Activated CD8-positive, alpha-beta memory T cell treated with anti-CD3 and anti-CD28 coated beads, Interleukin-2, amount 10 ng/mL, durations not matched to agents 7 days and 5 days (primary cell): ENCODE results near the gene ATF4. TPM values are rescaled to one million over a fixed set of nuclear protein-coding genes. Genes with fewer than 3 reads are reported as not detected.
A peak's percentile ranks its signal among the peaks of the same experiment; 100 is the strongest.

Experiments
- ATAC-seq: fragments of 150-1000 bp; cut with Tn5 transposase; one replicate; pipeline ENCODE4 v1.10.0; 2021; ENCODE audit warnings: moderate library complexity
- CTCF ChIA-PET: fragments of 350-600 bp; sonication (Branson Sonifier 250); formaldehyde crosslinking; loops from one replicate; lab custom pipeline; 2021; ENCODE audit warnings: antibody characterized with exemption; lab: Charles Lee
- DNase-seq: peaks from one replicate; pipeline ENCODE4 v3.0.0-alpha.2; 2020
- H3K27ac Mint-ChIP-seq: one replicate; pipeline ENCODE4 v1.8.0; 2021; ENCODE audit warnings: mild to moderate bottlenecking, mixed read lengths
- H3K27me3 Mint-ChIP-seq: one replicate; pipeline ENCODE4 v1.8.0; 2021; ENCODE audit warnings: mixed read lengths
- H3K36me3 Mint-ChIP-seq: one replicate; pipeline ENCODE4 v1.8.0; 2021; ENCODE audit warnings: mild to moderate bottlenecking, mixed read lengths
- H3K4me1 Mint-ChIP-seq: one replicate; pipeline ENCODE4 v1.8.0; 2021; ENCODE audit warnings: mixed read lengths
- H3K4me3 Mint-ChIP-seq: one replicate; pipeline ENCODE4 v1.8.0; 2021; ENCODE audit warnings: mild to moderate bottlenecking, moderate library complexity, mixed read lengths
- H3K9me3 Mint-ChIP-seq: one replicate; pipeline ENCODE4 v1.8.0; 2022; ENCODE audit warnings: low read depth, mixed read lengths
- total RNA-seq, 2 experiments: library from RNA; stranded (reverse); gene quantifications; one replicate each; pipeline ENCODE4 v1.2.3, GENCODE V29; 2021

ATF4 gene
- 100 to 1,000 TPM; 365 to 501 TPM for total RNA-seq

DNA sequence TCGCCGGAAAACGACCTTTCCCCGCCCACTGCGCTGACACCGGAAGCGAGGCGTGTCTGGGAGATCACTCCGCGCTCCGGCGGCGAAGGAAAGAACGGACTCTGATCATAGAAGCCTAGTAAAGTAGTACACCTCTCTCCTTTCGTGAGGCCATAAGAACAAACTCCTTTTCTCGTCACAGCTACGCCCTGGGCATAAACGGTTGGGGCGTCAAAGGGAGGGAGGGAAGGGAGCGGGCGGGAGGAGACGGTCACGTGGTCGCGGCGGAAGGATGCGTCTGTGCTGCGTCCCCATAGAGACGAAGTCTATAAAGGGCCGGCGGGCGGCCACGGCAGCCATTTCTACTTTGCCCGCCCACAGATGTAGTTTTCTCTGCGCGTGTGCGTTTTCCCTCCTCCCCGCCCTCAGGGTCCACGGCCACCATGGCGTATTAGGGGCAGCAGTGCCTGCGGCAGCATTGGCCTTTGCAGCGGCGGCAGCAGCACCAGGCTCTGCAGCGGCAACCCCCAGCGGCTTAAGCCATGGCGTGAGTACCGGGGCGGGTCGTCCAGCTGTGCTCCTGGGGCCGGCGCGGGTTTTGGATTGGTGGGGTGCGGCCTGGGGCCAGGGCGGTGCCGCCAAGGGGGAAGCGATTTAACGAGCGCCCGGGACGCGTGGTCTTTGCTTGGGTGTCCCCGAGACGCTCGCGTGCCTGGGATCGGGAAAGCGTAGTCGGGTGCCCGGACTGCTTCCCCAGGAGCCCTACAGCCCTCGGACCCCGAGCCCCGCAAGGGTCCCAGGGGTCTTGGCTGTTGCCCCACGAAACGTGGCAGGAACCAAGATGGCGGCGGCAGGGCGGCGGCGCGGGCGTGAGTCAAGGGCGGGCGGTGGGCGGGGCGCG, at the start of gene ATF4:
TSS of gene ATF4 (plus strand) at position 337 of the 880 bp plus-strand sequence. CDS start 884 bp downstream, outside the sequence.
- DNase-seq (peak; percentile 91), ATAC-seq (peak; percentile 40)
- CTCF ChIA-PET: interaction anchor here (0.6 to 1.8 kb wide), 22 partner anchors 9 to 504 kb away, joined by 3 to 28 read pairs (median 4); partner anchors contain the start of genes MIEF1, RPL3 and TAB1
- no peaks in the 10 kb centered on the region for H3K27me3 Mint-ChIP-seq
- peak within 1 kb of the TSS; percentile 86 for H3K4me3 Mint-ChIP-seq
- peaks cover 55% of the 10 kb centered on the region for H3K36me3 Mint-ChIP-seq
- H3K27ac Mint-ChIP-seq: peak within 1 kb of the TSS; percentile 94
- H3K9me3 Mint-ChIP-seq: no peaks in the 10 kb centered on the region
- peaks cover 55% of the 10 kb centered on the region for H3K4me1 Mint-ChIP-seq

DNA sequence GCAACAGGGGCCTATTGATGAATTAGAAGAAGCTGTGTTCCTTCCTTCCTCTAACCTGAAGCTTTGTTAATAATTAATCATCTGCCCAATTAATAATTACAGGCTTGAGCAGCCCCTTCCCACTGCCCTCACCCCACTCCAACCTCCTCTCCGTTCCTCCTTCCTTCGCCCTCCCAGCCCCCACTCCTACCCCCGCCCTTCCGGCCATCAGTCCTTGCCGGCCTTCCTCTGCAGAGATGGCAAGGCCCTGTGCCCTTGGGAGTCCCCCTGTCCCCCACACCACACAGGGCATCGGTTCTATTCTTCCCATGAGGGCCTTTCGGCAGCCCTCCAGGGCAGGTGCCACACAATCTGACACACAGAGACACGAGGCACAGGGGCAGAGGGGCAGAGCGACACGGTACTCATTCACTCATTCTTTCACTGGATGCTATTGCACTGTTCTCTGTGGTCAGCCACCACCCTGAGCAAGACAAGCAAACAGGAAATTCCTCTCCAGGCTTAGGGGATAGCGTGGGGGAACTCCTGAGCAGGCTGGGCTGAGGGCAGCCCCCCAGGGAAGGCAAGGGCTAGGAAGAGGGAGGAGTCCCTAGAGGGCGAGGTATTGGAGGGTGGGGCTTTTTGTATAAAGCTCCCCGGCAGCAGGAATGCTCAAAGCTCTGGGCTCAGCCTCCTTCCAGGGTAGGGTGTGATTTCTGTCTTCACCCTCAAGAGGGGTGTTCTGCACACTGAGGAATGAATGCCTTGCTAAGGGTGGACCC, 48.8 kb upstream of the ATF4 start:
- Mint-ChIP-seq H3K4me3 (no peak overlapping the region), H3K9me3 (no peaks in the 10 kb centered on the region), H3K4me1 (peaks cover 24% of the 10 kb centered on the region), H3K27me3 (no peaks in the 10 kb centered on the region), H3K27ac (peak overlapping the region; percentile 66), H3K36me3 (no peaks in the 10 kb centered on the region)
- peak; percentile 76 for ATAC-seq
- peak; percentile 61 for DNase-seq
- CTCF ChIA-PET: interaction anchor here (1.7 to 1.9 kb wide), 2 partner anchors 24 to 57 kb away, joined by 3 to 5 read pairs; no protein-coding TSS in a partner anchor

DNA sequence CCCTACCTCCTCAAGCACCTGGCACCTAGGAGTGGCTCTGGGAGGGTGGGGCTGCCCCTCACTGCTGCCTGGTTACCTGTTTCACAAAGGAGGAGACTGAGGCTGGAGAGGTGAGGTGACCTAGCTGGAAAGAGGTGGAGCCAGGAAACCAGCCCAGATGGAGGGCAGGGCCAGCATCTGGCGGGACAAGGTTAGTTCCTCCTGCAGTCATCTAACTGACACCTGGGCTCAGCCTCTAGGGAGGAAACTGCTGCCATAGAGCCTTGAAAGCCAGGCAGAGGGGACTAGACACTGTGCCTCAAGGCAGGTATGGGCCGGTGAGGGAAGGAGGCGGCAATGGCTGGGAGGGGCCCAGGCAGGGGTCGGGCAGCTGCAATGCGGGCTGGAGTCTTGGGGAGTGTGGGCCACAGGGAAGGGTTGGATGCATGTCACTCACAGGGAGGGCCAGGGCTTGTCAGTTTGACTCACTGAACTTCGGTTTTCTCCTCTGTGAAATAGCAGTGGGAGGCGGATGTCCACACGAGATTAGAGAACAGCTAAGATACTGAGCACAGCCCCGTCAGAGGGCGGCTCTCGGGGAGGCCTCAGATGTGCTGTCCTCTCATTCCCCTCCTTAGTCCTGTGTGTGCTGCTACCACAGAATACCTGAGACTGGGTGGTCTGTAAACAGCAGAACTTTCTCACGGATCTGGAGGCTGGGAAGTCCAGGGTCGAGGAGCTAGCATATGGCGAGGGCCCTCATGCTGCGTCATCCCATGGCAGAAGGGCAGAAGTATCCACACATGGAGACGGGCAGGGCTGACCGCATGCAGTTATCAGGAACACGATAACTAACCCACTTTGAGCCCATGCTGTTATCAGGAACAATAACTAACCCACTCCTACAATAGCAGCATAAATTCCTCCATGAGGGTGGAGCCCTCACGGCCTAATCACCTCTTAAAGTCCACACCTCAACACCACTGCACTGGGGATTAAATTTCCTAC, 47.5 kb upstream of the ATF4 start:
- CTCF ChIA-PET: interaction anchor here (0.6 to 1.9 kb wide), 3 partner anchors 26 to 313 kb away, joined by 3 to 5 read pairs (median 4); partner anchors contain the start of gene TAB1
- DNase-seq (no peak), ATAC-seq (no peak)
- Mint-ChIP-seq H3K9me3 (no peaks in the 10 kb centered on the region), H3K36me3 (no peaks in the 10 kb centered on the region), H3K4me3 (no peak overlapping the region), H3K4me1 (peaks cover 17% of the 10 kb centered on the region), H3K27me3 (no peaks in the 10 kb centered on the region), H3K27ac (no peak overlapping the region)

DNA sequence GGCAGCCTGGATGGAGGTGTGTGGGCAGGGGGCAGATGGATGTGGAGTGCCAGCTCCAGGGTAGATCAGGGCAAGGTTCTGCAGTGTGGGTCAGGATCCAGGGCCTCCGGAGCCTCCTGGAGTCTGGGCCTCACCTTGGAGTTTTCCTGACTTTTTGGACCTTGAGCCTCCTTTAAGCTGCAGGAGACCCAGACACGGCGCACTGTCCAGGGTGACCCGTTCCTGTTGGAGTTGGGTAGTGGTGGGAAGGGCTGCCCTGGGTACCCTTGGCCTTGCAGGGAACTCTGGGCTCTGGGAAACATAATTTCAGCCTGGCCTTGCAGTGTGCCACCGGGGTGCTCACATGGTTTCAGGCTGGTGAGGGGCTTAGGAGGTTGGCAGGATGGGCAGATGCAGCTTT, 46.5 kb upstream of the ATF4 start:
- Mint-ChIP-seq H3K27me3 (no peaks in the 10 kb centered on the region), H3K4me3 (no peak overlapping the region), H3K36me3 (no peaks in the 10 kb centered on the region), H3K4me1 (peaks cover 17% of the 10 kb centered on the region), H3K9me3 (no peaks in the 10 kb centered on the region), H3K27ac (no peak overlapping the region)
- ATAC-seq (no peak), DNase-seq (no peak)
- CTCF ChIA-PET: interaction anchor here (1.6 kb wide), 1 partner anchor 74 kb away, joined by 4 read pairs; the partner anchor contains the start of gene TAB1

DNA sequence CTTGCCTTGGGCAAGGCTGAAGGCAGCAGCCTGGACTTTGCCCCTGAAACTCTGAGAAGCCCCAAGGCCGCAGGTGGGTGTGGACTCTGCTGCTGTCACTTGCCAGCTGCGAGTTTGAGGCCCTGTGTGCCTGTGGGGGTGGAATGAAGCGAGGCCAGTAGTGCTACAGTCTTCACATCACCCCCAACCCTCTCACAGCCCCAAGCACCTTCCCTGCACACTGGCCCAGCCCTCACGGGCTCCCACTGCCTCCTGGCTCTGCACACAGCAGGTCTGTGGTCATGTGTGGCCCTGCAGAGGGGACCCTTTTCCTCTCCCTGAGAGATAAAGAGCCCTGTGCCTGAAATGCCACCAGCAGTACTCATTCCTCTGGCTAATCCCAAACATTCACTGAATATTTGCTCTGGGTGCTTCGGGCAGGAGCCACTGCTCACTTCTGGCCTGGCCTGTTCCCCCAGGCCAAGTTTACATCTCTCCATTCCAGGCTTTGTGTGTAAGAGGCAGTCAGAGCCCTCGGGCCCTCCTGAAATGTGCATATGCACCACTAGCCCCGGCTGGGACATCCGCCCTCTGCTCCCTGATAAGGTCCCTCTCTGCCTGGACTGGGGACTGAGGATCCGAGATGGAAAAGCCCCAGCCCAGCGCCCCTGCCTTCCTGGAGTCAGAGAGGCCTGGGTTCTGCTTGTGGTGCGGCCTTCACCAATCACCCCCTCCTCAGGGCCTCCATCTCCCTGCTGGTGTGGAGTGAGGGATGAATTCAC, 45.8 kb upstream of the ATF4 start:
- Mint-ChIP-seq H3K27me3 (no peaks in the 10 kb centered on the region), H3K4me3 (no peak overlapping the region), H3K27ac (no peak overlapping the region), H3K9me3 (no peaks in the 10 kb centered on the region), H3K4me1 (peaks cover 17% of the 10 kb centered on the region), H3K36me3 (no peaks in the 10 kb centered on the region)
- CTCF ChIA-PET: no interaction called here
- DNase-seq (no peak), ATAC-seq (no peak)

DNA sequence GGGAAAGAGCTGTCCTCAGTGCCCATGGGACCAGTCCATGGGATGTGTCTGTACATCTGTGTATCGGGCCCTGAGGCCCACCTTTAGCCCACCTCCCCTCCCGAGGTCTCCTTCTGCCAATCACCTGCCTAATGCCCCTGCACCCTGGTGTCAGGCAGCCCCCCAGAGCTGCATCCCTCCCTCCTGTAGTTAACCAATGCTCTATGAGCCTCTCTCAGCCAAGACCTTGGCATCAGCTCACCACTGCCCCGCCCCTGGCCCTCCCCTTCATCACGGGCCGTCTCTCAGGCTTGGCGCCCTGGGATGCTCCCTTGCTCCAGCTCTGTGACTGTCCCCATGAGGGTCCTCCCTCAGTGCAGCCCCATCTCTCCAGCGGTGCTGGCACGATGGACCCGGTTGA, 45.0 kb upstream of the ATF4 start:
- DNase-seq: no peak
- no peaks in the 10 kb centered on the region for H3K36me3 Mint-ChIP-seq
- H3K27me3 Mint-ChIP-seq: no peaks in the 10 kb centered on the region
- H3K27ac Mint-ChIP-seq: no peak overlapping the region
- peaks cover 17% of the 10 kb centered on the region for H3K4me1 Mint-ChIP-seq
- CTCF ChIA-PET: interaction anchor here (1.7 kb wide), 1 partner anchor 21 kb away, joined by 6 read pairs; no protein-coding TSS in a partner anchor
- no peaks in the 10 kb centered on the region for H3K9me3 Mint-ChIP-seq
- ATAC-seq: no peak
- no peak overlapping the region for H3K4me3 Mint-ChIP-seq

DNA sequence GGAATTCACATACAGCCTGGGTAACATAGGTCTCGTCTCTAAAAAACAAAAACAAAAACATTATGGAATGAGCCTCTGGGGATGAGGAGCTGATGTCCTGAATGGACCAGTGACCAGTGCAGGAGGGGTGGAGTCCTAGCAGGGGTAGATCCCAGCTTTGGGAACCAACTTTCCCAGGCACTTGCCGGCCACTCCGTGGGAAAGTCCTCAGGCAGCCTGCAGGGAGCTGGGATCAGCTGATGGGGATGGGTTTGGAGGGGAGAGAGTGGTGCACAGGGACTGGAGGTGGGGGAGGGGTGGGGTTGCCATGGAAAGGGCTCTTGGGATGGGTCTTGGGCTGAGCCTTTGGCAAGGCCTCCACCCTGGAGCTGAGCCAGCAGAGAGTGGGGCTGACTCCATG, 44.5 kb upstream of the ATF4 start:
- H3K36me3 Mint-ChIP-seq: no peaks in the 10 kb centered on the region
- no peak overlapping the region for H3K4me3 Mint-ChIP-seq
- H3K9me3 Mint-ChIP-seq: no peaks in the 10 kb centered on the region
- no peak for DNase-seq
- H3K4me1 Mint-ChIP-seq: peaks cover 17% of the 10 kb centered on the region
- CTCF ChIA-PET: interaction anchor here (1.2 to 1.7 kb wide), 2 partner anchors 14 to 20 kb away, joined by 3 to 6 read pairs; no protein-coding TSS in a partner anchor
- no peak overlapping the region for H3K27ac Mint-ChIP-seq
- no peak for ATAC-seq
- no peaks in the 10 kb centered on the region for H3K27me3 Mint-ChIP-seq

- ATAC-seq (no peak), DNase-seq (no peak)
- Mint-ChIP-seq H3K4me1 (peaks cover 12% of the 10 kb centered on the region), H3K36me3 (no peaks in the 10 kb centered on the region), H3K4me3 (no peak overlapping the region), H3K9me3 (no peaks in the 10 kb centered on the region), H3K27ac (no peak overlapping the region), H3K27me3 (no peaks in the 10 kb centered on the region)
- CTCF ChIA-PET: interaction anchor here (1.0 to 1.7 kb wide), 3 partner anchors 13 to 52 kb away, joined by 3 to 6 read pairs (median 4); no protein-coding TSS in a partner anchor
These were observed 43.7 kb upstream of the ATF4 start for GRCh38 chr22:39476664-39477063.

DNA sequence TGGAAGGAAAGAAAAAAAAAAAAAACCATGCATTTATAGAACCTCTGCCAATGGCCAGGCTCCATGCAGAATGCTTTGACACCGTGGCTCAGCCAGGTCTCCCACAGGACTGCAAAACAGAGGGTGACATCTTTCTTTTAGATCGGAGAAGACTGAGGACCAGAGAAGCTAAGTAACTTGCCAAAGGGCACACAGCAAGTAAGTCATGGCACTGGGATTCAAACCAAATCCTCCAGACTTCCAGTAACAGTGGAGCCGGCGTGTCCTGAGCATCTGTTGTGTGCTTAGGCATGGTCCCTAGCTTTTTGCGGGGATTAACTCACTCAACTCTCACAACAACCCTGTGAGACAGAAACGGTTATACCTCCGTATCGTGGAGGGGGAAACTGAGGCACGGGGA, 42.8 kb upstream of the ATF4 start:
- Mint-ChIP-seq H3K27ac (no peak overlapping the region), H3K4me3 (no peak overlapping the region), H3K9me3 (no peaks in the 10 kb centered on the region), H3K27me3 (no peaks in the 10 kb centered on the region), H3K36me3 (no peaks in the 10 kb centered on the region), H3K4me1 (peaks cover 4% of the 10 kb centered on the region)
- no peak for DNase-seq
- CTCF ChIA-PET: no interaction called here
- no peak for ATAC-seq

DNA sequence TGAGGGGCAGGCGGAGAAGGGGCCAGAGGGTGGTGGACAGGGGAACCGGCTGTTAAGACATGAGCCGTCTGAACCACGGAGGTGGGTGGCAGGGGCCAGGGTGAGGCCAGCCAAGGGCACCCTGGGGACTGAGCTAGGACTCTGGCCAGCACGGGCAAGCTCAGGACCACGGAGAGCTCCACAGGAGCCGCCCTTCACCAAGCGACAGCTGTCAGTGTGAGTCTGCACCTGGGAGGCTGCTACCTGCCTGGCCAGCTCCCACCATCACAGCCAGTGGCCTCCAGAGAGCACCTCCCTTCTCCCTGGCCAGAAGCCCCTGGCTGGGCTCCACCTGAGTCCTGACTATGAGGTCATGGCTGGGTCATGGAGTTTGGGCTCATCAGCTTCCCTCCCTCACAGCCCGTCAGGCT, 41.9 kb upstream of the ATF4 start:
- CTCF ChIA-PET: interaction anchor here (1.2 kb wide), 1 partner anchor 41 kb away, joined by 3 read pairs; no protein-coding TSS in a partner anchor
- no peak overlapping the region for H3K4me3 Mint-ChIP-seq
- DNase-seq: peak; percentile 47
- H3K4me1 Mint-ChIP-seq: no peaks in the 10 kb centered on the region
- H3K9me3 Mint-ChIP-seq: no peaks in the 10 kb centered on the region
- no peaks in the 10 kb centered on the region for H3K36me3 Mint-ChIP-seq
- peak; percentile 49 for ATAC-seq
- H3K27me3 Mint-ChIP-seq: peaks cover under 1% of the 10 kb centered on the region
- no peak overlapping the region for H3K27ac Mint-ChIP-seq

DNA sequence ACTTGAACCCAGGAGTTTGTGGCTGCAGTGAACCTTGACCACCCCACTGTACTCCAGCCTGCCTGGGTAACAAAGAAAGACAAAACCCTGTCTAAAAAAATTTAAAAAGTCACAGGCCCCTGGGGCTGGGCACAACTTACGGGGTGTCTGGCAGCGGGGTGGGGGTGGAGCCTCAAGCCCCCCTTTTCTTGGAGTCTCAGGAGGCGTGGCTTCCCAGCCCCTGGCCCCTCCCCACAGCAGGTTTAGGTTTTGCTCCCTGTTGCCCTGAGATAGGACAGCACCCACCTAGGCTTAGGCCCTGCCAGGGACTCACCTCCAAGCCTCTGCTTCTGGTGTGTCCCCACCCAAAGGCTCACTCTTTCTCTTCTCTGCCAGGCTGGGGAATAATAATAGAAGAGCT, 41.1 kb upstream of the ATF4 start:
- Mint-ChIP-seq H3K4me1 (no peaks in the 10 kb centered on the region), H3K36me3 (no peaks in the 10 kb centered on the region), H3K9me3 (no peaks in the 10 kb centered on the region), H3K4me3 (no peak overlapping the region), H3K27me3 (peaks cover 6% of the 10 kb centered on the region), H3K27ac (no peak overlapping the region)
- no peak for DNase-seq
- CTCF ChIA-PET: interaction anchor here (1.2 to 1.4 kb wide), 3 partner anchors 41 to 80 kb away, joined by 3 to 5 read pairs (median 3); partner anchors contain the start of gene TAB1
- no peak for ATAC-seq
